Choroid plexus epithelial cell (primary cell): ENCODE data around the gene MOBP.

Source experiments
- DNase-seq: peaks from one replicate; pipeline ENCODE4 v3.0.0-alpha.2; 2010; ENCODE audit warnings: low read depth
- H3K4me3 ChIP-seq: 2 replicates; pipeline ENCODE4 v1.5.1; 2011; ENCODE audit warnings: low read depth, mild to moderate bottlenecking, control low read depth, low read length, moderate library complexity
- CTCF ChIP-seq: conservative IDR thresholded peaks from 2 replicates; pipeline ENCODE4 v1.5.1; 2011; ENCODE audit warnings: low read depth, mild to moderate bottlenecking, control low read depth, inconsistent platforms, low read length, moderate library complexity

MOBP gene

GRCh38 chr3:39521456-39521855, 54.0 kb downstream of the MOBP start:
- no peak overlapping the region for H3K4me3 ChIP-seq
- no peak for TF ChIP-seq CTCF
- no peak for DNase-seq

GRCh38 chr3:39524107-39524506, 56.6 kb downstream of the MOBP start:
- TF ChIP-seq CTCF, result no peak
- DNase-seq, result no peak

GRCh38 chr3:39528844-39529243, 61.4 kb downstream of the MOBP start:
- H3K4me3 ChIP-seq, result no peak overlapping the region
- DNase-seq, result peak; percentile 56
- no peak for TF ChIP-seq CTCF

More at GRCh38 chr3:39524107-39524506, 56.6 kb downstream of the MOBP start:
- no peak overlapping the region for H3K4me3 ChIP-seq

GRCh38 chr3:39529577-39529976, 62.1 kb downstream of the MOBP start:
- H3K4me3 ChIP-seq, result no peak overlapping the region
- TF ChIP-seq CTCF, result no peak
- DNase-seq, result no peak

- no peak overlapping the region for H3K4me3 ChIP-seq
- no peak for TF ChIP-seq CTCF
- no peak for DNase-seq
Measured at GRCh38 chr3:39531066-39531465, 63.6 kb downstream of the MOBP start.

GRCh38 chr3:39531665-39532064, 64.2 kb downstream of the MOBP start:
- peak; percentile 65 for DNase-seq
- no peak for TF ChIP-seq CTCF
- H3K4me3 ChIP-seq, result no peak overlapping the region

- no peak for DNase-seq
- TF ChIP-seq CTCF, result no peak
Measured at GRCh38 chr3:39532777-39533176, 65.3 kb downstream of the MOBP start.

More at GRCh38 chr3:39532777-39533176, 65.3 kb downstream of the MOBP start:
- no peak overlapping the region for H3K4me3 ChIP-seq
